Trophoblast cell (in vitro differentiated cells and primary cell): ENCODE data around the gene CNTFR.

Experiments
- DNase-seq, 2 donors: peaks; one replicate each; pipeline ENCODE4 v3.0.0-alpha.2; 2016
- H2AFZ ChIP-seq: 2 replicates; pipeline ENCODE4 v1.6.1; 2013; ENCODE audit warnings: low read length, moderate library complexity, mild to moderate bottlenecking; ENCODE audit not compliant: insufficient read depth, poor library complexity
- H2AK5ac ChIP-seq: 2 replicates; pipeline ENCODE4 v1.6.1; 2013; ENCODE audit warnings: mild to moderate bottlenecking, low read length
- H2BK120ac ChIP-seq: 2 replicates; pipeline ENCODE4 v1.6.1; 2013; ENCODE audit warnings: low read length, mild to moderate bottlenecking, moderate library complexity; ENCODE audit not compliant: insufficient read depth, poor library complexity
- H2BK12ac ChIP-seq: 2 replicates; pipeline ENCODE4 v1.6.1; 2013; ENCODE audit warnings: mild to moderate bottlenecking, low read length, moderate library complexity
- H2BK5ac ChIP-seq: 2 replicates; pipeline ENCODE4 v1.6.1; 2013; ENCODE audit warnings: low read length, low read depth, moderate library complexity, mild to moderate bottlenecking; ENCODE audit not compliant: poor library complexity
- H3K14ac ChIP-seq: 2 replicates; pipeline ENCODE4 v1.6.1; 2013; ENCODE audit warnings: mild to moderate bottlenecking, low read length
- H3K18ac ChIP-seq: 2 replicates; pipeline ENCODE4 v1.6.1; 2013; ENCODE audit warnings: mild to moderate bottlenecking, low read length
- H3K23ac ChIP-seq: 2 replicates; pipeline ENCODE4 v1.6.1; 2013; ENCODE audit warnings: low read length
- H3K27ac ChIP-seq: 2 replicates; pipeline ENCODE4 v1.5.1; 2013; ENCODE audit warnings: low read depth, mild to moderate bottlenecking, inconsistent platforms, low read length, moderate library complexity
- H3K27me3 ChIP-seq: 2 replicates; pipeline ENCODE4 v1.6.1; 2013; ENCODE audit warnings: inconsistent platforms, mild to moderate bottlenecking, low read length, moderate library complexity; ENCODE audit not compliant: insufficient read depth
- H3K36me3 ChIP-seq, 2 experiments: 1 replicate in 1 of 2; 2 replicates in 1 of 2; pipeline ENCODE4 v1.6.1; 2013; ENCODE audit warnings: low read length in 2 of 2, mild to moderate bottlenecking in 2 of 2, moderate library complexity in 1 of 2; ENCODE audit not compliant: insufficient read depth in 2 of 2, control insufficient read depth in 1 of 2
- H3K4ac ChIP-seq: 2 replicates; pipeline ENCODE4 v1.6.1; 2013; ENCODE audit warnings: low read depth, mild to moderate bottlenecking, low read length, moderate library complexity
- H3K4me1 ChIP-seq, 2 experiments: 1 replicate in 1 of 2; 2 replicates in 1 of 2; pipeline ENCODE4 v1.6.1; 2013; ENCODE audit warnings: low read length in 2 of 2, mild to moderate bottlenecking in 2 of 2, moderate library complexity in 1 of 2; ENCODE audit not compliant: insufficient read depth in 2 of 2, control insufficient read depth in 1 of 2
- H3K4me2 ChIP-seq: 2 replicates; pipeline ENCODE4 v1.6.1; 2013; ENCODE audit warnings: inconsistent platforms, mild to moderate bottlenecking, low read length, moderate library complexity
- H3K4me3 ChIP-seq: 2 replicates; pipeline ENCODE4 v1.5.1; 2013; ENCODE audit warnings: mild to moderate bottlenecking, low read depth, low read length, inconsistent platforms
- H3K79me1 ChIP-seq: one replicate; pipeline ENCODE4 v1.6.1; 2013; ENCODE audit warnings: low read length
- H3K79me2 ChIP-seq: 2 replicates; pipeline ENCODE4 v1.6.1; 2013; ENCODE audit warnings: low read length, mild to moderate bottlenecking; ENCODE audit not compliant: control insufficient read depth, insufficient read depth, poor library complexity
- H3K9ac ChIP-seq: 2 replicates; pipeline ENCODE4 v1.6.1; 2013; ENCODE audit warnings: mild to moderate bottlenecking, low read length
- H3K9me3 ChIP-seq: 2 replicates; pipeline ENCODE4 v1.6.1; 2013; ENCODE audit warnings: low read depth, mild to moderate bottlenecking, control low read depth, inconsistent platforms, low read length; ENCODE audit not compliant: insufficient read depth
- H4K12ac ChIP-seq: 2 replicates; pipeline ENCODE4 v1.6.1; 2013; ENCODE audit warnings: low read depth, mild to moderate bottlenecking, low read length, moderate library complexity
- H4K8ac ChIP-seq: 2 replicates; pipeline ENCODE4 v1.6.1; 2013; ENCODE audit warnings: low read depth, mild to moderate bottlenecking, low read length, moderate library complexity
- H4K91ac ChIP-seq: one replicate; pipeline ENCODE4 v1.6.1; 2013; ENCODE audit warnings: low read depth, mild to moderate bottlenecking, low read length, moderate library complexity
- WGBS: extraction: QIAGEN DNeasy Blood & Tissue Kit; methylation state at CpG from one replicate; pipeline ENCODE4 v1.1.7; 2013; ENCODE audit warnings: missing lambda C conversion rate; ENCODE audit not compliant: insufficient read length, insufficient coverage; ENCODE audit errors: extremely low coverage; 5-methylcytosine and 5-hydroxymethylcytosine counted together

The CNTFR gene

DNA sequence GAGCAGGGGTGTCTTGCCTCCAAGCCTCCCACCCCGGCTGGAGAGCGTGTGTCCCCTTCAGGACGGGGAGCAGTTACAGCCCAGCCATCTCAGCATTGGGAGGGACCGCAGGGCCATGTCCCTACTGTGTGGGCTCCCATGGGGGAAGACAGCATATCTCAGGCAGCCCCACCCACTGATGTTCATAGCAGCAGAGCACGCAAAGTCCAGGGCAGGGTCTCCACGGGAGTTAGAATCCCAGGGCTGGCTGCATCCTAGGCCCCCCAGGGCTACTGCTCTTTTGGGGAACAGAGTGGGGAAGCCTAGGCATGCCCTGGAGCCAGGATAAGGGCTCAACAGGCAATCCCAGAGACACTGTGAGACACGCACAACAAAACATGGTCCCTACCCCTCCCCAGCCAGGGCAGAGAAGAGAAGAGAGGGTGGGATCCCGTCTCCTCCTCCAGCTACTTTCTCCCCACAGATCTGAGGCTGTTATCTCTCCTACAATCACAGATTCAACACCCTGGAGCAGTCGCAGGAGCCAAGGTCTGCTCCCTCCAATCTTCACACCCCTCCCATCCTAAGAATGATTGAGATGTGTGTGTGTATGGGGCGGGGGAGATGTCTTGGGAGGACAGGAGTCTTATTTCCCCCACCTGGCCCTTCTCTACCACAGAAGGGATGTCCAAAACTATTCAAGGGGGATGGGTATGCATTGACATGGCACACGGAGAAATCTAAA is 3.4 kb downstream of the CNTFR start:
- Histone ChIP-seq H3K23ac (no peak overlapping the region), H3K79me2 (no peaks in the 10 kb centered on the region), H3K18ac (no peak overlapping the region), H3K36me3 (no peaks in the 10 kb centered on the region), H3K4me2 (no peak overlapping the region), H3K9ac (no peak overlapping the region), H3K9me3 (peaks cover 10% of the 10 kb centered on the region), H3K27ac (no peak overlapping the region), H2BK120ac (no peak overlapping the region), H2BK5ac (no peak overlapping the region), H3K79me1 (no peaks in the 10 kb centered on the region), H2AFZ (no peak overlapping the region), H2BK12ac (no peak overlapping the region), H3K4me1 (peaks cover 9 to 14% of the 10 kb centered on the region in 2 experiments), H3K14ac (no peak overlapping the region), H4K8ac (no peak overlapping the region), H3K4ac (no peak overlapping the region), H4K12ac (no peak overlapping the region), H4K91ac (no peak overlapping the region), H2AK5ac (no peak overlapping the region), H3K4me3 (no peak overlapping the region), H3K27me3 (peaks cover 65% of the 10 kb centered on the region)
- no peak for DNase-seq
- WGBS: no CpG with 5 or more reads among the region's 11 CpGs

DNA sequence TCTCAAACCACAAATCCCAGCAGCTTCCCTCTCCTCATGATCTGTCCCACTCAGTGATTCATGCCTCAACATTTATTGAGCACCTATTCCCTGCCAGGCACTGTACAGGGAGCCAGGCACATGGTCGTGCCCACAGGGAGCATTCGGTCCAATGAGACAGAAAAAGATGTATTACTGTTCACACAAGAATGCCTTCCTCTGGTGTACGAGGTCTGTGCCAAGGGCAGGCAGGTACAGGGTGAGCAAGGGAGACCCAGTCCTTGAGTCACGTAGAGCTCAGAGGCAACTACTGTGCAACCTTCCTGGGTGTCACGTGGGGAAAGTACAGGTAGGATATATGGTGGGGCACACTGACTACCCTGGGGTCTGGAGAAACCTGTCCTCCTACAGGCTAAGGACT is 4.6 kb downstream of the CNTFR start:
- no peak overlapping the region for H3K23ac ChIP-seq
- no peak overlapping the region for H2BK5ac ChIP-seq
- H3K4me1 ChIP-seq: peaks cover 3 to 7% of the 10 kb centered on the region in 2 experiments
- no peak overlapping the region for H4K12ac ChIP-seq
- no peak overlapping the region for H3K9ac ChIP-seq
- no peak overlapping the region for H2BK12ac ChIP-seq
- H3K4ac ChIP-seq: no peak overlapping the region
- no peak overlapping the region for H4K8ac ChIP-seq
- WGBS: no CpG with 5 or more reads among the region's 5 CpGs
- no peak overlapping the region for H3K18ac ChIP-seq
- no peak overlapping the region for H2AFZ ChIP-seq
- H3K4me3 ChIP-seq: no peak overlapping the region
- H4K91ac ChIP-seq: no peak overlapping the region
- DNase-seq: no peak
- peaks cover 10% of the 10 kb centered on the region for H3K9me3 ChIP-seq
- H3K79me1 ChIP-seq: no peaks in the 10 kb centered on the region
- no peaks in the 10 kb centered on the region for H3K36me3 ChIP-seq
- no peak overlapping the region for H3K14ac ChIP-seq
- no peak overlapping the region for H2AK5ac ChIP-seq
- H3K27me3 ChIP-seq: peaks cover 64% of the 10 kb centered on the region
- no peak overlapping the region for H3K27ac ChIP-seq
- no peak overlapping the region for H2BK120ac ChIP-seq
- H3K4me2 ChIP-seq: no peak overlapping the region
- no peaks in the 10 kb centered on the region for H3K79me2 ChIP-seq

DNA sequence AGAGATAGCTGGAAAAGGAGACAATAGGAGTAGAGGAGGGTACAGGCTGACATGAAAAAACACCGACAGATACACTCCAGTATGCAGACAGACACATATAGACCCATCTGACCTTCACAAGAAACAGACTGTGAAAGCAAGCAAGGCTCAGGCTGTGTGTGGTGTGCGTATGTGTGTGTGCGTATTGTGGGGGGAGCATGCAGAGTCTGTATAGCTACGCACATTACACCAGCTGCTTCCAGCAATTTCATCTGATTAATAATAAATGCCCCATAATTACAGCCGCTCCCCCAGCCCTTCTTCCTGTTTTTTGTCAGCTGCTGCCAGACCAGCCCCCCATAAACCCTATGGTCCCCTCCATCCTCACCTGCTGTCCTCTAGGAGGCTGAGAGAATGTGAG is 6.7 kb downstream of the CNTFR start:
- H3K4ac ChIP-seq: no peak overlapping the region
- H2BK120ac ChIP-seq: no peak overlapping the region
- H4K91ac ChIP-seq: no peak overlapping the region
- no peak overlapping the region for H3K23ac ChIP-seq
- H3K9ac ChIP-seq: no peak overlapping the region
- H3K18ac ChIP-seq: no peak overlapping the region
- H4K12ac ChIP-seq: no peak overlapping the region
- no peak overlapping the region for H3K27ac ChIP-seq
- no peak overlapping the region for H3K14ac ChIP-seq
- H2AFZ ChIP-seq: no peak overlapping the region
- H3K27me3 ChIP-seq: peaks cover 63% of the 10 kb centered on the region
- no peak for DNase-seq
- no peak overlapping the region for H3K4me2 ChIP-seq
- H2BK12ac ChIP-seq: no peak overlapping the region
- H3K79me2 ChIP-seq: no peaks in the 10 kb centered on the region
- H4K8ac ChIP-seq: no peak overlapping the region
- WGBS: no CpG with 5 or more reads among the region's 5 CpGs
- no peak overlapping the region for H2BK5ac ChIP-seq
- no peak overlapping the region for H2AK5ac ChIP-seq
- no peaks in the 10 kb centered on the region for H3K36me3 ChIP-seq
- H3K4me1 ChIP-seq: peaks cover 0 to 2% of the 10 kb centered on the region in 2 experiments
- H3K9me3 ChIP-seq: peaks cover 6% of the 10 kb centered on the region
- H3K79me1 ChIP-seq: no peaks in the 10 kb centered on the region
- H3K4me3 ChIP-seq: no peak overlapping the region

DNA sequence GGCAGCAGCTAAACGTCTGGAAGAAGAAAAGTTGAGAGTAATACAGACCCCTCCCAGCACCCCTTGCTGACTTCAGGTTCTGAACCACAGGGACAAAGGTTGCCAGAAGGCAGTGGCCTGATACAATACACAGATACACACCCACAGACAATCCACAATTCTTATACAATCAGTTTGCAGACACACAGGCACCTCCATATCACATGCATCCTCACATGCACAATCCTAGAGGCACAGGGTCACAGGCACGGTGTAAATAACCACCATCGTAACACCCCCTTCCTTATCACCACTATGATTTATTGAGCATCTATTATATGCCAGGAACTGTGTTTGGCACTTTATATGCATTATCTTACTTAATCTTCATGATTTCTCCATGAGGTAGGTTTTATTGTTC is 8.2 kb downstream of the CNTFR start:
- Histone ChIP-seq H3K9me3 (peaks cover 6% of the 10 kb centered on the region), H3K4me2 (no peak overlapping the region), H3K14ac (no peak overlapping the region), H3K4me3 (no peak overlapping the region), H2AK5ac (no peak overlapping the region), H4K91ac (no peak overlapping the region), H3K36me3 (no peaks in the 10 kb centered on the region), H3K18ac (no peak overlapping the region), H2BK120ac (no peak overlapping the region), H2AFZ (no peak overlapping the region), H3K27me3 (peaks cover 59% of the 10 kb centered on the region), H3K79me2 (no peaks in the 10 kb centered on the region), H3K4me1 (peaks cover 2% of the 10 kb centered on the region in 2 experiments), H3K23ac (no peak overlapping the region), H3K9ac (no peak overlapping the region), H2BK5ac (no peak overlapping the region), H3K79me1 (no peaks in the 10 kb centered on the region), H3K27ac (no peak overlapping the region), H2BK12ac (no peak overlapping the region), H4K8ac (no peak overlapping the region), H4K12ac (no peak overlapping the region), H3K4ac (no peak overlapping the region)
- DNase-seq: no peak
- no CpG with 5 or more reads among the region's 3 CpGs for WGBS
